ENCODE measurements around the gene DES. TPM values are rescaled to one million over a fixed set of nuclear protein-coding genes. Genes with fewer than 3 reads are reported as not detected.

Gene DES
- total RNA-seq, 2 experiments from 2014 or later = not detected

GRCh38 chr2:219396863-219397457 lies 21.2 kb upstream of the DES start:
- TF ChIP-seq, protein P1, sequence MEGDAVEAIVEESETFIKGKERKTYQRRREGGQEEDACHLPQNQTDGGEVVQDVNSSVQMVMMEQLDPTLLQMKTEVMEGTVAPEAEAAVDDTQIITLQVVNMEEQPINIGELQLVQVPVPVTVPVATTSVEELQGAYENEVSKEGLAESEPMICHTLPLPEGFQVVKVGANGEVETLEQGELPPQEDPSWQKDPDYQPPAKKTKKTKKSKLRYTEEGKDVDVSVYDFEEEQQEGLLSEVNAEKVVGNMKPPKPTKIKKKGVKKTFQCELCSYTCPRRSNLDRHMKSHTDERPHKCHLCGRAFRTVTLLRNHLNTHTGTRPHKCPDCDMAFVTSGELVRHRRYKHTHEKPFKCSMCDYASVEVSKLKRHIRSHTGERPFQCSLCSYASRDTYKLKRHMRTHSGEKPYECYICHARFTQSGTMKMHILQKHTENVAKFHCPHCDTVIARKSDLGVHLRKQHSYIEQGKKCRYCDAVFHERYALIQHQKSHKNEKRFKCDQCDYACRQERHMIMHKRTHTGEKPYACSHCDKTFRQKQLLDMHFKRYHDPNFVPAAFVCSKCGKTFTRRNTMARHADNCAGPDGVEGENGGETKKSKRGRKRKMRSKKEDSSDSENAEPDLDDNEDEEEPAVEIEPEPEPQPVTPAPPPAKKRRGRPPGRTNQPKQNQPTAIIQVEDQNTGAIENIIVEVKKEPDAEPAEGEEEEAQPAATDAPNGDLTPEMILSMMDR (conservative IDR thresholded peaks at IDR 0.05; ENCODE audit: low read length) = no peak
- TF ChIP-seq EZH2phosphoT487 (IDR thresholded peaks at IDR 0.05; ENCODE audit: borderline replicate concordance, low read depth, low read length) = no peak
- CTCF ChIA-PET (ENCODE audit: unreplicated experiment) = interaction anchor here (0.6 to 1.0 kb wide), 2 partner anchors 133 to 145 kb away, joined by 3 to 6 read pairs; no protein-coding TSS in a partner anchor

DNA sequence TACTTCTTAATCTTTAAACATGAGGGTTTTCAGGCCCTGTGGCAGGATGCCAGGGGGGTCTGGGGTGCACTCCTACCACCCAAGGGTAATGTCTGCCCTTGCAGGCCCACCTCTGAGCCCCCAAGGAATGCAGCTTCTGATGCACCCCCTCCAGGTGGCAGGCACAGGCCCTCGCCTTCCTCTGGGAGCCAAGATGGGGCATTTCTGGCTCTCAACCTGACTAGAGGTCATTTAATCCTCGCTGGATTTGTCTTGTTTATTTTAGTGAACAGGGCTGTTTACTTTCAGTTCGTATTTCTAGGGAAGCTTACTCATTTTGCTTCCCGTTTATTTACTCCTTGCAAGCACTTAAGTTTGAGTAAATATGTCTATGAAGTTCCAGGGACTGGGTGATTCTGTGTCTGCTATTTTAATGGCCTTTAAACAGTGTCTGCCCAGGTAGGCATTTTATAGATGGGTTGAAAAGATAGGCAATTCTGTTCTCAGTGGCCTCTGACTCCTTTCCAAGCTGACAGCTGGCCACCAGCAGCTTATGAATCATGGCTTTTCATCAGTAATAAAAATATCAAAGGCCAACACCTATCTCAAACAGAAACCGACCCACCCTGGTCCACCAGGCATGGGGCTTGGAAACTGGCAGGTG lies 19.3 kb upstream of the DES start:
- intact Hi-C loops (cut with micrococcal nuclease; ENCODE audit: unreplicated experiment) = no loop called here
- no TSS peak for BruUV-seq (replicated peaks)
- Histone ChIP-seq H3K4me1 (ENCODE audit: insufficient read depth, low read length, poor library complexity, severe bottlenecking) (peaks cover 5% of the 10 kb centered on the region), H3K79me2 (ENCODE audit: insufficient read depth, low read depth, low read length) (no peaks in the 10 kb centered on the region), H3K36me3 (ENCODE audit: insufficient read depth, low read length) (no peaks in the 10 kb centered on the region), H4K20me1 (ENCODE audit: insufficient read depth, low read length) (no peaks in the 10 kb centered on the region), H3K9me2 (ENCODE audit: insufficient read depth, low read length) (no peaks in the 10 kb centered on the region), H3K9me3 (ENCODE audit: low read length) (no peaks in the 10 kb centered on the region), H3K27ac (ENCODE audit: low read depth, low read length, poor library complexity, severe bottlenecking) (no peak overlapping the region), H3K4me2 (ENCODE audit: low read length) (no peak overlapping the region), H3K4me3 (ENCODE audit: low read depth, low read length, poor library complexity, severe bottlenecking) (no peak overlapping the region), H2AFZ (ENCODE audit: low read length) (no peak overlapping the region)
- POLR2A ChIA-PET = interaction anchor here (0.8 to 1.0 kb wide), 2 partner anchors 10 to 23 kb away, joined by 3 to 4 read pairs; no protein-coding TSS in a partner anchor
- CTCF ChIA-PET (ENCODE audit: unreplicated experiment) = no interaction called here
- no peak for DNase-seq (ENCODE audit: low spot score)
- TF ChIP-seq EZH2phosphoT487 (IDR thresholded peaks at IDR 0.05; ENCODE audit: borderline replicate concordance, low read depth, low read length) = no peak
- TF ChIP-seq, protein P1 (conservative IDR thresholded peaks at IDR 0.05; ENCODE audit: low read length) = no peak

More at GRCh38 chr2:219396863-219397457, 21.2 kb upstream of the DES start:
- Histone ChIP-seq H3K4me3 (ENCODE audit: low read depth, low read length, poor library complexity, severe bottlenecking) (no peak overlapping the region), H2AFZ (ENCODE audit: low read length) (peak overlapping the region; percentile 49; the same call in 1 of the 2 replicates), H3K27ac (ENCODE audit: low read depth, low read length, poor library complexity, severe bottlenecking) (no peak overlapping the region), H3K36me3 (ENCODE audit: insufficient read depth, low read length) (no peaks in the 10 kb centered on the region), H3K9me2 (ENCODE audit: insufficient read depth, low read length) (no peaks in the 10 kb centered on the region), H3K79me2 (ENCODE audit: insufficient read depth, low read depth, low read length) (no peaks in the 10 kb centered on the region), H3K4me1 (ENCODE audit: insufficient read depth, low read length, poor library complexity, severe bottlenecking) (peaks cover 5% of the 10 kb centered on the region), H3K4me2 (ENCODE audit: low read length) (no peak overlapping the region), H4K20me1 (ENCODE audit: insufficient read depth, low read length) (no peaks in the 10 kb centered on the region), H3K9me3 (ENCODE audit: low read length) (no peaks in the 10 kb centered on the region)
- intact Hi-C loops (cut with micrococcal nuclease; ENCODE audit: unreplicated experiment) = no loop called here
- POLR2A ChIA-PET = interaction anchor here (0.6 kb wide), 2 partner anchors 102 to 132 kb away, joined by 5 to 8 read pairs; partner anchors contain the start of gene GMPPA
- DNase-seq (ENCODE audit: low spot score) = peak; percentile 19
- no TSS peak for BruUV-seq (replicated peaks)
